H1 (cell line): ENCODE results near the gene FRMPD4. TPM values are rescaled to one million over a fixed set of nuclear protein-coding genes. Genes with fewer than 3 reads are reported as not detected.

Experiments used
- CTCF ChIA-PET: fragments of 300-600 bp; sonication (Branson Sonifier 250); formaldehyde crosslinking; loops from one replicate; lab custom pipeline; 2021; ENCODE audit not compliant: partially characterized antibody; lab: Charles Lee
- POLR2A ChIA-PET: fragments of 300-600 bp; sonication (Branson Sonifier 250); formaldehyde crosslinking; loops from one replicate; lab custom pipeline; 2021; ENCODE audit warnings: inconsistent platforms; ENCODE audit not compliant: partially characterized antibody; lab: Charles Lee
- DNase-seq, 2 experiments: peaks; one replicate each; pipeline versions ENCODE4 v3.0.0 to v3.0.0-alpha.2; 2010 to 2022; ENCODE audit warnings: low spot score in 2 of 2, low read depth in 1 of 2, mixed read lengths in 1 of 2
- FAIRE-seq: peaks from 2 replicates; lab custom pipeline; 2011; peaks lifted over from hg19 to GRCh38; lab: Jason Lieb, UNC
- H2AFZ ChIP-seq: 2 replicates; pipeline ENCODE4 v1.8.1; 2012; ENCODE audit warnings: low read length, inconsistent platforms
- H2AK5ac ChIP-seq: 2 replicates; pipeline ENCODE4 v1.6.1; 2013; ENCODE audit warnings: low read depth, low read length
- H2BK120ac ChIP-seq: replicated peaks from 2 replicates; pipeline ENCODE3; 2013; ENCODE audit warnings: low read depth, low read length, inconsistent platforms
- H2BK12ac ChIP-seq: 2 replicates; pipeline ENCODE4 v1.6.1; 2013; ENCODE audit warnings: low read depth, low read length
- H2BK15ac ChIP-seq: 2 replicates; pipeline ENCODE4 v1.6.1; 2013; ENCODE audit warnings: low read length
- H2BK20ac ChIP-seq: 2 replicates; pipeline ENCODE4 v1.6.1; 2013; ENCODE audit warnings: low read length
- H2BK5ac ChIP-seq: 2 replicates; pipeline ENCODE4 v1.6.1; 2013; ENCODE audit warnings: low read depth, low read length
- H3K14ac ChIP-seq: 2 replicates; pipeline ENCODE4 v1.6.1; 2013; ENCODE audit warnings: inconsistent platforms; ENCODE audit not compliant: insufficient read length
- H3K18ac ChIP-seq: 2 replicates; pipeline ENCODE4 v1.6.1; 2013; ENCODE audit warnings: low read length; ENCODE audit errors: extremely low read depth
- H3K23ac ChIP-seq: 2 replicates; pipeline ENCODE4 v1.6.1; 2013; ENCODE audit warnings: inconsistent platforms; ENCODE audit not compliant: insufficient read length
- H3K23me2 ChIP-seq: 2 replicates; pipeline ENCODE4 v1.6.1; 2013; ENCODE audit warnings: low read depth, low read length
- H3K27ac ChIP-seq: 2 replicates; pipeline ENCODE4 v1.6.1; 2011; ENCODE audit warnings: low read depth, low read length, inconsistent platforms
- H3K27me3 ChIP-seq, 4 experiments: replicated peaks in 1 of 4; 1 replicate in 1 of 4; 2 replicates in 3 of 4; pipeline versions ENCODE4 v1.6.1 to v1.8.1; 2011 to 2013; ENCODE audit warnings: low read length in 3 of 4, mild to moderate bottlenecking in 3 of 4, inconsistent platforms in 2 of 4, mixed read lengths in 2 of 4, moderate library complexity in 1 of 4; ENCODE audit not compliant: control insufficient read depth in 3 of 4, insufficient read depth in 3 of 4; ENCODE audit errors: extremely low read depth in 1 of 4
- H3K36me3 ChIP-seq, 4 experiments: 2 replicates each; pipeline versions ENCODE4 v1.6.1 to v1.8.1; 2011 to 2013; ENCODE audit warnings: mild to moderate bottlenecking in 4 of 4, low read length in 3 of 4, moderate library complexity in 2 of 4, control low read depth in 1 of 4, inconsistent platforms in 1 of 4; ENCODE audit not compliant: insufficient read depth in 4 of 4, control insufficient read depth in 2 of 4
- H3K4ac ChIP-seq: replicated peaks from 2 replicates; pipeline ENCODE3; 2013; ENCODE audit warnings: low read length, low read depth, mixed read lengths, inconsistent platforms; ENCODE audit not compliant: insufficient read length
- H3K4me1 ChIP-seq, 4 experiments: replicated peaks in 1 of 4; 1 replicate in 1 of 4; 2 replicates in 3 of 4; pipeline versions ENCODE4 v1.6.1 to v1.8.1; 2011 to 2013; ENCODE audit warnings: low read length in 3 of 4, inconsistent platforms in 2 of 4, mixed read lengths in 1 of 4; ENCODE audit not compliant: insufficient read depth in 4 of 4, control insufficient read depth in 3 of 4
- H3K4me2 ChIP-seq, 2 experiments: 2 replicates each; pipeline versions ENCODE4 v1.6.1 to v1.8.1; 2011 to 2013; ENCODE audit warnings: low read depth in 2 of 2, low read length in 2 of 2, control low read depth in 1 of 2, inconsistent platforms in 1 of 2, mild to moderate bottlenecking in 1 of 2; ENCODE audit not compliant: insufficient read depth in 1 of 2
- H3K4me3 ChIP-seq, 4 experiments: fragments of 200-600, 300-600 bp in 1 of 4; sonication (generic), shearing (Covaris generic), sonication (Bioruptor Twin) in 1 of 4; 2 replicates each; pipeline versions ENCODE4 v1.5.1 to v1.8.1; 2011 to 2016; ENCODE audit warnings: low read length in 4 of 4, low read depth in 3 of 4, control low read depth in 2 of 4, inconsistent platforms in 2 of 4, mild to moderate bottlenecking in 2 of 4, mixed read lengths in 1 of 4, moderate library complexity in 1 of 4; ENCODE audit not compliant: insufficient read depth in 2 of 4; ENCODE audit errors: extremely low read depth in 1 of 4
- H3K56ac ChIP-seq: replicated peaks from 2 replicates; pipeline ENCODE3; 2013; ENCODE audit warnings: low read depth, mild to moderate bottlenecking, mixed read lengths, low read length, inconsistent platforms; ENCODE audit not compliant: insufficient read length
- H3K79me1 ChIP-seq: 2 replicates; pipeline ENCODE4 v1.6.1; 2013; ENCODE audit warnings: low read depth, low read length, control low read depth
- H3K79me2 ChIP-seq, 2 experiments: 2 replicates each; pipeline versions ENCODE4 v1.6.1 to v1.8.1; 2012 to 2013; ENCODE audit warnings: low read length in 2 of 2, mild to moderate bottlenecking in 2 of 2, inconsistent platforms in 1 of 2; ENCODE audit not compliant: insufficient read depth in 2 of 2, control insufficient read depth in 1 of 2
- H3K9ac ChIP-seq, 4 experiments: replicated peaks in 1 of 4; 1 replicate in 1 of 4; 2 replicates in 3 of 4; pipeline versions ENCODE4 v1.6.1 to v1.8.1; 2011 to 2013; ENCODE audit warnings: low read depth in 3 of 4, low read length in 3 of 4, control low read depth in 2 of 4, mild to moderate bottlenecking in 2 of 4, moderate library complexity in 2 of 4, inconsistent platforms in 1 of 4; ENCODE audit errors: extremely low read depth in 1 of 4
- H3K9me3 ChIP-seq, 2 experiments: 2 replicates each; pipeline versions ENCODE4 v1.6.1 to v1.8.1; 2012 to 2013; ENCODE audit warnings: mild to moderate bottlenecking in 2 of 2, moderate library complexity in 2 of 2, control low read depth in 1 of 2, inconsistent platforms in 1 of 2, low read depth in 1 of 2, low read length in 1 of 2, mixed read lengths in 1 of 2; ENCODE audit not compliant: insufficient read depth in 2 of 2
- H4K20me1 ChIP-seq, 2 experiments: replicated peaks in 1 of 2; 2 replicates each; pipeline versions ENCODE3 to v1.8.1; 2011 to 2013; ENCODE audit warnings: inconsistent platforms in 2 of 2, low read length in 2 of 2, mild to moderate bottlenecking in 1 of 2; ENCODE audit not compliant: insufficient read depth in 2 of 2, control insufficient read depth in 1 of 2
- H4K5ac ChIP-seq: 2 replicates; pipeline ENCODE4 v1.6.1; 2013; ENCODE audit warnings: low read length, low read depth, mixed read lengths, inconsistent platforms; ENCODE audit not compliant: insufficient read length
- H4K8ac ChIP-seq: 2 replicates; pipeline ENCODE4 v1.8.0; 2013; ENCODE audit warnings: mild to moderate bottlenecking, moderate library complexity, low read length, inconsistent platforms; ENCODE audit not compliant: insufficient read depth; ENCODE audit errors: extremely low read depth
- H4K91ac ChIP-seq: replicated peaks from 2 replicates; pipeline ENCODE3; 2013; ENCODE audit warnings: low read length, mixed read lengths, inconsistent platforms; ENCODE audit not compliant: insufficient read length
- ATF2 ChIP-seq: IDR thresholded peaks from 2 replicates; pipeline ENCODE4 v1.6.1; 2012; ENCODE audit warnings: low read length, inconsistent platforms
- BCL11A ChIP-seq, 2 experiments: IDR thresholded peaks; one replicate each; pipeline ENCODE4 v1.6.1; 2011; ENCODE audit warnings: low read depth in 2 of 2, low read length in 2 of 2, mild to moderate bottlenecking in 2 of 2
- EP300 ChIP-seq, 2 experiments: IDR thresholded peaks; 1 replicate in 1 of 2; 2 replicates in 1 of 2; pipeline ENCODE4 v1.6.1; 2011 to 2012; ENCODE audit warnings: low read depth in 2 of 2, low read length in 2 of 2, mild to moderate bottlenecking in 2 of 2, borderline replicate concordance in 1 of 2, inconsistent platforms in 1 of 2, moderate library complexity in 1 of 2
- EZH2 ChIP-seq: fragments of 200-600 bp; sonication (generic); IDR thresholded peaks from 2 replicates; pipeline ENCODE4 v1.7.1; 2012; ENCODE audit warnings: low read depth, mild to moderate bottlenecking, moderate library complexity, low read length, inconsistent platforms; ENCODE audit not compliant: severe bottlenecking
- GTF2F1 ChIP-seq: IDR thresholded peaks from 2 replicates; pipeline ENCODE4 v1.6.1; 2012; ENCODE audit warnings: low read depth, low read length, improper control_type of control experiment, borderline replicate concordance
- HDAC6 ChIP-seq: IDR thresholded peaks from one replicate; pipeline ENCODE4 v1.7.1; 2012; ENCODE audit warnings: low read depth, mild to moderate bottlenecking, inconsistent platforms, low read length, moderate library complexity
- KDM4A ChIP-seq: IDR thresholded peaks from one replicate; pipeline ENCODE4 v1.7.1; 2012; ENCODE audit warnings: low read depth, mild to moderate bottlenecking, moderate library complexity, low read length, inconsistent platforms; ENCODE audit not compliant: severe bottlenecking
- NANOG ChIP-seq: IDR thresholded peaks from 2 replicates; pipeline ENCODE4 v1.6.1; 2011; ENCODE audit warnings: low read length, low read depth, mild to moderate bottlenecking, inconsistent platforms; ENCODE audit not compliant: insufficient read depth, poor library complexity, severe bottlenecking
- POLR2A ChIP-seq, 2 experiments: IDR thresholded peaks; 1 replicate in 1 of 2; 2 replicates in 1 of 2; pipeline ENCODE4 v1.6.1; 2011; ENCODE audit warnings: low read depth in 2 of 2, low read length in 2 of 2, mild to moderate bottlenecking in 2 of 2; ENCODE audit errors: control extremely low read depth in 1 of 2
- RBBP5 ChIP-seq: IDR thresholded peaks from 2 replicates; pipeline ENCODE4 v1.7.1; 2012; ENCODE audit warnings: low read depth, mild to moderate bottlenecking, inconsistent platforms, low read length, moderate library complexity, borderline replicate concordance
- RFX5 ChIP-seq: IDR thresholded peaks from 2 replicates; pipeline ENCODE4 v1.6.1; 2011; ENCODE audit warnings: low read depth, low read length, improper control_type of control experiment, borderline replicate concordance
- WGBS, 2 experiments: shearing (Covaris generic) in 1 of 2; methylation state at CpG; one replicate each; pipeline versions ENCODE4 v1.1.6 to v1.1.7; 2013 to 2015; ENCODE audit warnings: low lambda C conversion rate in 2 of 2, mixed read lengths in 2 of 2, inconsistent platforms in 1 of 2, low coverage in 1 of 2, missing lambda C conversion rate in 1 of 2; ENCODE audit not compliant: insufficient replicate concordance in 2 of 2, insufficient coverage in 1 of 2, insufficient read length in 1 of 2; ENCODE audit errors: extremely low coverage in 1 of 2, missing lambda C conversion rate in 1 of 2; 5-methylcytosine and 5-hydroxymethylcytosine counted together
- polyA plus RNA-seq, 7 experiments: library from polyadenylated mRNA; depleted of rRNA in 3 of 7; stranded (reverse) in 5 of 7; unstranded in 2 of 7; fragments of >200 nt in 5 of 7; fragments of 200-250 nt in 2 of 7; gene quantifications; 1 replicate in 5 of 7; 2 replicates in 1 of 7; 4 replicates in 1 of 7; pipeline versions ENCODE4 v1.2.1 to v1.2.3, GENCODE V29; 2011 to 2013; ENCODE audit warnings: missing spikeins in 2 of 7, mixed read lengths in 2 of 7
- total RNA-seq: library from RNA; stranded (reverse); fragmentation: NEBNext Ultra II Directional; extraction: Animal tissue kit (Norgen Biotek cat#: 25700); gene quantifications from 2 replicates; pipeline ENCODE4 v1.2.1, GENCODE V29; 2021

The FRMPD4 gene
- total and polyA plus RNA-seq, 2 of the 8 experiments (the other 6 are each of a cell fraction or from before 2014, with no cell fraction given), result 0.02 to 0.37 TPM

GRCh38 chrX:12113321-12113720, 25.0 kb upstream of the FRMPD4 start:
- Histone ChIP-seq H3K27me3 (no peaks in the 10 kb centered on the region), H4K20me1 (no peaks in the 10 kb centered on the region), H3K23ac (no peak overlapping the region), H4K8ac (no peak overlapping the region), H2AFZ (no peak overlapping the region), H3K4ac (no peak overlapping the region), H2BK15ac (no peak overlapping the region), H3K14ac (no peak overlapping the region), H3K4me3 (no peak overlapping the region), H2AK5ac (no peak overlapping the region), H3K79me2 (no peaks in the 10 kb centered on the region), H2BK20ac (no peak overlapping the region), H3K4me2 (no peak overlapping the region), H3K23me2 (no peaks in the 10 kb centered on the region), H2BK5ac (no peak overlapping the region), H4K5ac (no peak overlapping the region), H3K4me1 (no peaks in the 10 kb centered on the region), H3K9ac (no peak overlapping the region), H2BK12ac (no peak overlapping the region), H3K79me1 (no peaks in the 10 kb centered on the region), H3K27ac (no peak overlapping the region), H3K9me3 (no peaks in the 10 kb centered on the region), H2BK120ac (no peak overlapping the region), H3K36me3 (no peaks in the 10 kb centered on the region), H3K18ac (no peak overlapping the region), H4K91ac (no peak overlapping the region), H3K56ac (no peak overlapping the region)
- ChIA-PET CTCF (interaction anchor here (0.6 kb wide), 1 partner anchor 575 kb away, joined by 4 read pairs; no protein-coding TSS in a partner anchor), POLR2A (no interaction called here)
- TF ChIP-seq RFX5 (no peak), KDM4A (no peak), RBBP5 (no peak), POLR2A (IDR thresholded peaks at IDR 0.05; ENCODE audit: control extremely low read depth in 1 of 2, low read depth in 2 of 2, low read length in 2 of 2) (no peak), GTF2F1 (no peak), ATF2 (no peak), HDAC6 (no peak), NANOG (no peak), EZH2 (no peak), EP300 (IDR thresholded peaks at IDR 0.05; ENCODE audit: borderline replicate concordance in 1 of 2, low read depth in 2 of 2, low read length in 2 of 2) (no peak), BCL11A (IDR thresholded peaks at IDR 0.05; ENCODE audit: low read depth in 2 of 2, low read length in 2 of 2) (no peak)
- WGBS, 2 experiments, result 83% methylated on average over 2 of the region's 2 CpGs; no CpG with 5 or more reads in 1 of the 2 experiments
- FAIRE-seq, result no peak
- DNase-seq, result no peak
